ENCODE measurements around the gene HMGB3. TPM values are rescaled to one million over a fixed set of nuclear protein-coding genes. Genes with fewer than 3 reads are reported as not detected.

Gene HMGB3
- polyA plus RNA-seq, 3 donors: 3.0 to 6.4 (median 4.9) TPM

DNA sequence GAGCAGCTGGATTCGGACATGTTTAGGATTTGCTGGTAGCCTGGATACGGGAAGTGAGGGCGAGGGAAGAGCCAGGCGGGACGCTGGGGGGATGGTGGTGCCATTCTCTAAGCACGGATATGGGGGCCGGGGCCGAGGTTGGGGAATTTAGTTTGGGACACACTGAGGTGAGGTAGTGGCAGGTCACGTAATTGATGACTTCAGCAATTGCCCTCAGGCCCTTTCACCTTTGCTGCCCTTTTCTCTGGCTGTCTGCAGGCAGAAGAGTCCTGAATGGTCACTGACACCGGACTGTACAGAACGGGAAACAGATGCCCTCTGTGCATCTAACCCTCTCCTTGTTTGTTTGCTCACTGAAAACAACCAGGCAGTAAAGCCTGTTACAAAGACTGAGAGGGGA, 16.9 kb upstream of the HMGB3 start:
- H3K27ac ChIP-seq (ENCODE audit: low read depth in 1 of 2, low read length in 2 of 2): no peak overlapping the region
- no peak overlapping the region for H3K4me3 ChIP-seq (replicated peaks in 1 of 3; ENCODE audit: low read depth in 2 of 3, low read length in 3 of 3)
- no peak overlapping the region for H3K27ac Mint-ChIP-seq
- H2AFZ ChIP-seq (ENCODE audit: insufficient read depth, low read depth, low read length, poor library complexity, severe bottlenecking): no peak overlapping the region
- H3K4me1 Mint-ChIP-seq: no peaks in the 10 kb centered on the region
- H3K4me1 ChIP-seq (ENCODE audit: control insufficient read depth in 1 of 2, insufficient read depth in 2 of 2, low read length in 2 of 2): no peaks in the 10 kb centered on the region
- 90% methylated on average over 2 of the region's 11 CpGs for WGBS (ENCODE audit: insufficient coverage)
- no peaks in the 10 kb centered on the region for H3K9me3 ChIP-seq (replicated peaks in 1 of 2; ENCODE audit: control insufficient read depth in 1 of 2, insufficient read depth in 1 of 2, low read length in 2 of 2)
- no peaks in the 10 kb centered on the region for H3K36me3 ChIP-seq (replicated peaks in 1 of 2; ENCODE audit: control insufficient read depth in 1 of 2, insufficient read depth in 2 of 2, low read length in 2 of 2)
- DNase-seq: no peak
- H3K9me3 Mint-ChIP-seq: peaks cover 0 to 3% (median 0%) of the 10 kb centered on the region in 7 donors
- TF ChIP-seq, protein P1, sequence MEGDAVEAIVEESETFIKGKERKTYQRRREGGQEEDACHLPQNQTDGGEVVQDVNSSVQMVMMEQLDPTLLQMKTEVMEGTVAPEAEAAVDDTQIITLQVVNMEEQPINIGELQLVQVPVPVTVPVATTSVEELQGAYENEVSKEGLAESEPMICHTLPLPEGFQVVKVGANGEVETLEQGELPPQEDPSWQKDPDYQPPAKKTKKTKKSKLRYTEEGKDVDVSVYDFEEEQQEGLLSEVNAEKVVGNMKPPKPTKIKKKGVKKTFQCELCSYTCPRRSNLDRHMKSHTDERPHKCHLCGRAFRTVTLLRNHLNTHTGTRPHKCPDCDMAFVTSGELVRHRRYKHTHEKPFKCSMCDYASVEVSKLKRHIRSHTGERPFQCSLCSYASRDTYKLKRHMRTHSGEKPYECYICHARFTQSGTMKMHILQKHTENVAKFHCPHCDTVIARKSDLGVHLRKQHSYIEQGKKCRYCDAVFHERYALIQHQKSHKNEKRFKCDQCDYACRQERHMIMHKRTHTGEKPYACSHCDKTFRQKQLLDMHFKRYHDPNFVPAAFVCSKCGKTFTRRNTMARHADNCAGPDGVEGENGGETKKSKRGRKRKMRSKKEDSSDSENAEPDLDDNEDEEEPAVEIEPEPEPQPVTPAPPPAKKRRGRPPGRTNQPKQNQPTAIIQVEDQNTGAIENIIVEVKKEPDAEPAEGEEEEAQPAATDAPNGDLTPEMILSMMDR (IDR thresholded peaks at IDR 0.05): no peak
- no peak overlapping the region for H3K4me3 Mint-ChIP-seq
- no peaks in the 10 kb centered on the region for H3K27me3 ChIP-seq (ENCODE audit: control insufficient read depth in 2 of 2, insufficient read depth in 2 of 2, low read length in 2 of 2)
- H3K79me2 ChIP-seq (ENCODE audit: insufficient read depth, low read length): no peaks in the 10 kb centered on the region
- no peaks in the 10 kb centered on the region for H4K20me1 ChIP-seq (ENCODE audit: insufficient read depth, low read length)
- intact Hi-C loops (cut with micrococcal nuclease): no loop called here
- peaks cover 0 to 5% (median 1%) of the 10 kb centered on the region in 3 donors for H3K27me3 Mint-ChIP-seq (ENCODE audit: low read depth in 3 of 3)
- H3K36me3 Mint-ChIP-seq: no peaks in the 10 kb centered on the region
- no peak overlapping the region for H3K4me2 ChIP-seq (replicated peaks; ENCODE audit: extremely low read depth, low read length, poor library complexity, severe bottlenecking)
- no peak overlapping the region for H3K9ac ChIP-seq (ENCODE audit: insufficient read depth, low read length, poor library complexity, severe bottlenecking)

GRCh38 chrX:150966742-150967141, 16.4 kb upstream of the HMGB3 start:
- intact Hi-C loops (cut with micrococcal nuclease): no loop called here
- H3K36me3 Mint-ChIP-seq: no peaks in the 10 kb centered on the region

More at GRCh38 chrX:150966742-150967141, 16.4 kb upstream of the HMGB3 start:
- 79% methylated on average over 2 of the region's 3 CpGs for WGBS (ENCODE audit: insufficient coverage)
- Mint-ChIP-seq H3K27me3 (ENCODE audit: low read depth in 3 of 3) (peaks cover 0 to 5% (median 1%) of the 10 kb centered on the region in 3 donors), H3K9me3 (peaks cover 0 to 3% (median 0%) of the 10 kb centered on the region in 7 donors), H3K4me1 (no peaks in the 10 kb centered on the region), H3K4me3 (no peak overlapping the region), H3K27ac (no peak overlapping the region)
- no peaks in the 10 kb centered on the region for H3K4me1 ChIP-seq (ENCODE audit: control insufficient read depth in 1 of 2, insufficient read depth in 2 of 2, low read length in 2 of 2)
- no peaks in the 10 kb centered on the region for H3K27me3 ChIP-seq (ENCODE audit: control insufficient read depth in 2 of 2, insufficient read depth in 2 of 2, low read length in 2 of 2)
- H3K79me2 ChIP-seq (ENCODE audit: insufficient read depth, low read length): no peaks in the 10 kb centered on the region
- H4K20me1 ChIP-seq (ENCODE audit: insufficient read depth, low read length): no peaks in the 10 kb centered on the region
- no peak overlapping the region for H2AFZ ChIP-seq (ENCODE audit: insufficient read depth, low read depth, low read length, poor library complexity, severe bottlenecking)
- DNase-seq: no peak
- TF ChIP-seq, protein P1 (IDR thresholded peaks at IDR 0.05): no peak
- no peaks in the 10 kb centered on the region for H3K36me3 ChIP-seq (replicated peaks in 1 of 2; ENCODE audit: control insufficient read depth in 1 of 2, insufficient read depth in 2 of 2, low read length in 2 of 2)
- H3K9ac ChIP-seq (ENCODE audit: insufficient read depth, low read length, poor library complexity, severe bottlenecking): no peak overlapping the region
- H3K27ac ChIP-seq (ENCODE audit: low read depth in 1 of 2, low read length in 2 of 2): no peak overlapping the region
- no peaks in the 10 kb centered on the region for H3K9me3 ChIP-seq (replicated peaks in 1 of 2; ENCODE audit: control insufficient read depth in 1 of 2, insufficient read depth in 1 of 2, low read length in 2 of 2)
- no peak overlapping the region for H3K4me2 ChIP-seq (replicated peaks; ENCODE audit: extremely low read depth, low read length, poor library complexity, severe bottlenecking)
- no peak overlapping the region for H3K4me3 ChIP-seq (replicated peaks in 1 of 3; ENCODE audit: low read depth in 2 of 3, low read length in 3 of 3)

All from CD14-positive monocyte (primary cell).